Measurements from ENCODE around the gene ZNF57.

DNA sequence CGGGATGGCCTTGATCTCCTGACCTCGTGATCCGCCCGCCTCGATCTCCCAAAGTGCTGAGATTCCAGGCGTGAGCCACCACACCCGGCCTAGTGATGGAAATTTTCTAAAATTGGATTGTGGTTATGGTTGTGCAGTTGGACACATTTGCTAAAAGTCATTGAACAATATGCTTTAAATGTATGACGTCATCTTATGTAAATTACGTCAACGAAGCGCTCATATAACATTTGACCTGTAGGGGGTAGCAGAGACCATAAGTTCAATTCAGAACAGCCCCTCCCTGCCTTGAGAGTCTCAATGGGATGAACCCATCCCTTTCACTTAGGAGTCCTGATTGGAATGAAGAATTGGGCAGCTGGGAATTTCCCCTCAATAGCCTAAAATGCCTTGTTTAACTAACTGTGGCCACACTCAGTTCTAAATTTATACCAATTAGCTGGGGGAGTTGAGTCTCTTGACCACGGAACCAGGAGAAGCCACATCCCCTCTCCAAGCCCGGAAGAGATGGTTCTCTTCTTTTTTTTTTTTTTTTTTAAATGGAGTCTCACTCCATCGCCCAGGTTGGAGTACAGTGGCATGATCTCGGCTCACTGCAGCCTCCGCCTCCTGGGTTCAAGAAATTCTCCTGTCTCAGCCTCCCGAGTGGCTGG is 61.4 kb downstream of the ZNF57 start:
- peak in 1 of 4 donors; percentile 6 for TF ChIP-seq POLR2AphosphoS5 (IDR thresholded peaks at IDR 0.05)
- TF ChIP-seq, protein P1, sequence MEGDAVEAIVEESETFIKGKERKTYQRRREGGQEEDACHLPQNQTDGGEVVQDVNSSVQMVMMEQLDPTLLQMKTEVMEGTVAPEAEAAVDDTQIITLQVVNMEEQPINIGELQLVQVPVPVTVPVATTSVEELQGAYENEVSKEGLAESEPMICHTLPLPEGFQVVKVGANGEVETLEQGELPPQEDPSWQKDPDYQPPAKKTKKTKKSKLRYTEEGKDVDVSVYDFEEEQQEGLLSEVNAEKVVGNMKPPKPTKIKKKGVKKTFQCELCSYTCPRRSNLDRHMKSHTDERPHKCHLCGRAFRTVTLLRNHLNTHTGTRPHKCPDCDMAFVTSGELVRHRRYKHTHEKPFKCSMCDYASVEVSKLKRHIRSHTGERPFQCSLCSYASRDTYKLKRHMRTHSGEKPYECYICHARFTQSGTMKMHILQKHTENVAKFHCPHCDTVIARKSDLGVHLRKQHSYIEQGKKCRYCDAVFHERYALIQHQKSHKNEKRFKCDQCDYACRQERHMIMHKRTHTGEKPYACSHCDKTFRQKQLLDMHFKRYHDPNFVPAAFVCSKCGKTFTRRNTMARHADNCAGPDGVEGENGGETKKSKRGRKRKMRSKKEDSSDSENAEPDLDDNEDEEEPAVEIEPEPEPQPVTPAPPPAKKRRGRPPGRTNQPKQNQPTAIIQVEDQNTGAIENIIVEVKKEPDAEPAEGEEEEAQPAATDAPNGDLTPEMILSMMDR (IDR thresholded peaks at IDR 0.05): peak; percentile 69 to 96 (median 84)

Data from sigmoid colon (tissue), 4 donors.